LNCAP (cell line): Measurements from ENCODE around the gene TDRD10.

Experiments used
- TF ChIP-seq, protein P1 (sequence below): fragments of 450-650 bp; IDR thresholded peaks from 2 replicates; pipeline ENCODE4 v1.5.1; 2017; ENCODE audit warnings: mild to moderate bottlenecking

TDRD10 gene

DNA sequence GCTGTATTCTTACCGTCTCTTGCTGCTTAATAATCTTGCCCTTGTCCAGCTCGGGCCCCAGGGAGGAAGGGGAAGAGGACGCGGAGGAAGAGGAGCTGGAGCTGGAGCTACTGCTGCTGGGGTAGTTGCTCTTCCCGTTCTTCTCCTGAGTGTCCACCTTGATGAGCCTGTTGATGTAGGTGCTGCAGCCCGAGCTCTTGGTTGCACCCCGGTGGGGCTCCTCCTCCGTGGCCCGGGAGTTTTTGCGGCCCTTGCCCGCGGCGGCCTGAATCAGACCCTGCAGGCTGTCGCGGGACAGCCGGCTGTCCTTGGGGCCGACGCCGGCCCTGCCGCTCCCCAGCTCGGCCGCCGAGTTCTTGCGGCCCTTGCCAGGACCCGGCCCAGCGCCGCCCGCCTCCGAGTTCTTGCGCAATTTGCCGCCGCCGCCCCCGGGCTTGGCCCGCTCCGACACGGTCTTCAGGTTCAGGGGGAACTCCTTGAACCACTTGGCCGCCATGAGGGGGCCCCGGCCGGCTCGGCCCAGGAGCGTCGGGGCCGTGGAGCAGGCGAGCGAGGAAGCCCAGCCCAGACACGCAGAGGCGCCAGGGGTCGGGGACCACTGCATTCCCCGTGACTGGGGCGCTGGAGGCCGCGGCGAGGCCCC lies 475 bp upstream of the TDRD10 start:
- TF ChIP-seq, protein P1, sequence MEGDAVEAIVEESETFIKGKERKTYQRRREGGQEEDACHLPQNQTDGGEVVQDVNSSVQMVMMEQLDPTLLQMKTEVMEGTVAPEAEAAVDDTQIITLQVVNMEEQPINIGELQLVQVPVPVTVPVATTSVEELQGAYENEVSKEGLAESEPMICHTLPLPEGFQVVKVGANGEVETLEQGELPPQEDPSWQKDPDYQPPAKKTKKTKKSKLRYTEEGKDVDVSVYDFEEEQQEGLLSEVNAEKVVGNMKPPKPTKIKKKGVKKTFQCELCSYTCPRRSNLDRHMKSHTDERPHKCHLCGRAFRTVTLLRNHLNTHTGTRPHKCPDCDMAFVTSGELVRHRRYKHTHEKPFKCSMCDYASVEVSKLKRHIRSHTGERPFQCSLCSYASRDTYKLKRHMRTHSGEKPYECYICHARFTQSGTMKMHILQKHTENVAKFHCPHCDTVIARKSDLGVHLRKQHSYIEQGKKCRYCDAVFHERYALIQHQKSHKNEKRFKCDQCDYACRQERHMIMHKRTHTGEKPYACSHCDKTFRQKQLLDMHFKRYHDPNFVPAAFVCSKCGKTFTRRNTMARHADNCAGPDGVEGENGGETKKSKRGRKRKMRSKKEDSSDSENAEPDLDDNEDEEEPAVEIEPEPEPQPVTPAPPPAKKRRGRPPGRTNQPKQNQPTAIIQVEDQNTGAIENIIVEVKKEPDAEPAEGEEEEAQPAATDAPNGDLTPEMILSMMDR = no peak

DNA sequence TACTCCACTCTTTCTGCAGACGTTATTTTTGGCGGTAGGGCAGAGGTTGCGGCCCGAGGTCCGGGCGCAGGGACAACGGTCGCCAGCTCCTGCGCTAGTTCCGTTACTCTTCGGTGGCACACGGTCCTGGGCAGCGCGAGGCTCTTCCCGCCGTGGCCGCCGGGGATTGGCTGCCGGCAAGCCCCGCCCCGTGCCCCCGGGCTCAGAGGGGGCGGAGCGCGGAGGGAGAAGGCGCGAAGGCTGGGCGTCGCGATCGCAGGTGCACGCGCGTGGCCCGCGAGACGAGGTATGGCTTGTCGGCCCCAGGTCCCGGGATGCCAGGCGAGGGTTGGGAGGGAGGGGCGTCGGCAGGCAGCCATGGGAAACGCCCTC lies 711 bp downstream of the TDRD10 start:
- TF ChIP-seq, protein P1 = no peak

DNA sequence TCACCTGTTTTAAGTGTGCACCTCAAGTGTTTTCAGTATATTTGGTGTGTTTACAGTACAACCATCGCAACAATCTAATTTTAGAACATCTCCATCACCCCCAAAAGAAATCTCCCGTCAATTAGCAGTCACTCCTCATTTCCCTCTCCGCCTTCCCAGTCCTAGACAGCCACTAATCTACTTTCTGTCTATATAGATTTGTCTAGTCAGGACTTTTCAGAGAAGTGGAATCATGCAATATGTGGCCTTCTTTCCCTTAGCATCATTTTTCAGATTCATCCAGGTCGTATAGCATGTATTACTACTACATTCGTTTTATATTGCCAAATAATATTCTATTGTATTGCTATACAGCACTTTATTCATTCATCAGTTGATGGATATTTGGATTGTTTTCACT lies 1.9 kb downstream of the TDRD10 start:
- TF ChIP-seq, protein P1 = no peak

DNA sequence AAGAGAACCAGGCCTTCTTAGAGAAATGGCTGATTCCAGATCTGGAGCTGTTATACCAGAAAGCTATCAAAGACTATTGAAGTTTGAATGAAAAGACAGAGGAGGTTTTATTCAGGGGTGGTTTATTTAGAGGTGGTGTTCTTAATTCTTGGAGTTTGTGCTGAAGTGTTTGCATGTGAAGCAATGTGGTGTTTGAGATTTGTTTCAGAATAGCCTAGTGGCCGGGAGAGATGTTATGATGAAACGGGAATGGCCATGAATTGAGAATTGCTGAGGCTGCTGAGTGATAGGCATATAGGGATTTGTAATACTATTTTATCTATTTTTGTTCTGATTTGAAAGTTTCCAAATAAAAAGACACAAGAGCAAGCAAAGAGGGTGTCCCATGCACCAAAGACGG lies 10.7 kb downstream of the TDRD10 start:
- TF ChIP-seq, protein P1 = no peak

DNA sequence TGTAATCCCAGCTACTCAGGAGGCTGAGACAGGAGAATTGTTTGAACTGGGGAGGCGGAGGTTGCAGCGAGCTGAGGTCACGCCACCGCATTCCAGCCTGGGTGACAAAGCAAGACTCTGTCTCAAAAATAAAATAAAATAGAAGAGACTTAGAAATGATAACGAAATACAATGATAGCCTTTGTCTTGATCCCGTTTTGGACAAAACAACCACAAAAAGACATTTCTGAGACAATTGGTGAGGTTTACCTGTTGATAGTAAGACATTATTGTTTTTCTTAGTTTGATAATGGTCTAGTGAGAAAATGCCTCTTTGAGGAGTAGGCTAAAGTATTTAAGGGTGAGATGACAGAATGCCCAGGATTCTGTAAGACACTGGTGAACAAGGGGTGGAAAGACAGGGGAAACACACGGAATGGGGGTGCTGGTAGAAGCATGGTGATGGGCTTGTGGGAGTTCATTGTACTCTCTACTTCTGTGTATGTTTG lies 12.1 kb downstream of the TDRD10 start:
- TF ChIP-seq, protein P1 = no peak

DNA sequence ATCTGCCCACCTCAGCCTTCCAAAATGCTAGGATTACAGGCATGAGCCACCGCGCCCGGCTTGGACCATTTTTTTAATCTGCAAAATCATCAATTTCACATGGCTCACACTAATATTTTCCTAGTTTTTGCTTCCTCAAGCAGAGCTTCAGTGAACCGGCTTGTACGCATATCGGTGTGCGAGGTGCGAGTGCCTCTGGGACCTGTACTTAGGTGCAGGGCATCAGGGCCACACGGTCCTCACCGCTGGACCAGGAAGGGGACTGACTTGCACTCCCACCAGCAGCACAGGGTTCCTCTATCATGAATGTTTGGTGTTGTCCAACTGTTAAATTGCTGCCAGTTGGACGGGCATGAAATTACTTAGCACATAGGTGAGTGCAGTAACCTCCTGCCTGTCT lies 15.6 kb downstream of the TDRD10 start:
- TF ChIP-seq, protein P1 = no peak

DNA sequence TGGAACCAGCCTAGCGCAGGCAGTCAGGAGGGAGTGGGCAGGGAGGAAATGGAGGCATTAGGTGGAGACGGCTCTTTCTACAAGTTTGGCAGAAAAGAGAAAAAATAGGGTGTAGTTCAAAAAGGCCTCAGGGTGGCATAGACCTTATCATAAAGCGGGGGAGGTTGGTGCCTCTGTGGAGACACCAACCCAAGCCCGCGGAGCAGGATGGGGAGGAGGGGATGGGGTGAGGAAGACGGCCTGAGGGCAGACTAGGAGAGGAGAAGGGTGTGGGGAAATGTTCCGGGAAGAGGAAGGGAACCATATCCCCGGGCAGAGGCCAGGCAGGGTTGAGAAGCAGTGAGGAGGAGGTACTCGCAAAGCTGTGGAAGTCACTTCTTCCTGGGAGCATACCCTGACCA lies 17.6 kb downstream of the TDRD10 start:
- TF ChIP-seq, protein P1 = no peak

DNA sequence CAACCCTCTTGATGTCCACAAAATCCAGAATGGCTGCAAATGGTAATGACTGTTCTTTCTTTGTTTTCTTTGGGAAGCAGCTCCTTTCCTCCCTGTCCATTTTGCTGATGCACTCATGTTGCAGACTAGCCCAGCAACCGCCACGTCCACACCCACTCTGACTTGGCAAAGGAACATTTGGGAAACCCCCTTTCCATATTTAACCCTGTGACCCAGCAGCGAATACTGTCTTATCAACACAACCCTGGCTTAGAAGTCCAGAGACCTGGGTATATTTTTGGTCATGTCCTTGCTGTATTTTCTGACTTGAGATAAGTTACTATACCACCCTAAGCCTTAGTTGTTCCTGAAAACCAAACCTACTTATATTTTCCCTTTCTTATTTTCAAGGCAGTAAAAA lies 18.3 kb downstream of the TDRD10 start:
- TF ChIP-seq, protein P1 = no peak
